Astrocyte (in vitro differentiated cells and primary cell): ENCODE results near the gene RXYLT1.

ENCODE experiments used
- CTCF ChIP-seq: IDR thresholded peaks from 2 replicates; pipeline ENCODE4 v1.5.1; 2011; ENCODE audit warnings: low read depth, mild to moderate bottlenecking, inconsistent platforms, low read length, moderate library complexity; ENCODE audit not compliant: insufficient read depth
- EZH2 ChIP-seq: IDR thresholded peaks from 2 replicates; pipeline ENCODE4 v1.6.1; 2012; ENCODE audit warnings: mild to moderate bottlenecking, low read length, inconsistent platforms; ENCODE audit not compliant: insufficient read depth

- TF ChIP-seq CTCF (no peak), EZH2 (no peak)
Measured at GRCh38 chr12:63782466-63782865, 2.8 kb downstream of the RXYLT1 start.
